GM06990 (cell line): ENCODE results near the gene MAP3K8.

Experiments
- DNase-seq: peaks from one replicate; pipeline ENCODE4 v3.0.0-alpha.2; 2011; ENCODE audit not compliant: insufficient read length; ENCODE audit errors: extremely low read depth
- H3K27me3 ChIP-seq: replicated peaks from 2 replicates; pipeline ENCODE4 v1.6.0; 2011; ENCODE audit warnings: low read length; ENCODE audit not compliant: control insufficient read depth, insufficient read depth
- H3K36me3 ChIP-seq: 2 replicates; pipeline ENCODE4 v1.5.1; 2011; ENCODE audit warnings: low read length; ENCODE audit not compliant: control insufficient read depth, insufficient read depth
- H3K4me3 ChIP-seq: replicated peaks from 2 replicates; pipeline ENCODE4 v1.5.1; 2011; ENCODE audit warnings: low read depth, mild to moderate bottlenecking, control low read depth, low read length
- TF ChIP-seq, protein P1 (sequence below): IDR thresholded peaks from 2 replicates; pipeline ENCODE4 v1.5.1; 2011; ENCODE audit warnings: low read length, control low read depth, mild to moderate bottlenecking, inconsistent platforms; ENCODE audit not compliant: insufficient read depth, poor library complexity, severe bottlenecking

Gene MAP3K8

DNA sequence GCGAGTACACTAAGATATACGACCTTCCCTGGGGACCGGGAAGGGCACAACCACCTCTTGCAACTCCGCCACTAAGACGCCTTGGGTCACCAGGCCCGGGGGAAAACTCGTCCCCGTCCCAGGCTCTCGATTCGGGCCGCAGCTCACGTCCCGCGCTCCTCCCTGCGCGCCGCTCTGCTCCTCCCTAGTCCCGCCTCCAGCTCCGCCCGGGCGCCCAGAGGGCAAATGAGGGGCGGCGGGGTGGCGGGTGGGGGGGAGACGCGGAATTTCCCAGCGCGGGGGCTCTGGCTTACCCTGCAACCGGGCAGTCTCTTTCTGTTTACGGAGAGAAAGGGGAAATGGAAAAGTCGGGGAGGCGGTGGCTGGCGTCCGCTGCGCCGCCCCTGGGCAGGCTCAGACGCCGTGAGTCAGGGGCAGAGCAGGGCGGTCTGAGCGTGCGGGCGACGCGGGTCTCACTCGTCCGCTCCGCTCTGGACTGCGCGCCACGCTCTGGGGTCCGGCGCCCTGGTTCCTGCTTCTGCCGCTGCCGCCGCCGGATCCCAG, at the start of gene MAP3K8:
Gene MAP3K8 (plus strand): TSS at position 455 of the 543 bp plus-strand sequence. CDS start 4,755 bp downstream, outside the sequence.
- H3K27me3 ChIP-seq, result no peaks in the 10 kb centered on the region
- peak within 1 kb of the TSS; percentile 90 for H3K4me3 ChIP-seq
- TF ChIP-seq, protein P1, sequence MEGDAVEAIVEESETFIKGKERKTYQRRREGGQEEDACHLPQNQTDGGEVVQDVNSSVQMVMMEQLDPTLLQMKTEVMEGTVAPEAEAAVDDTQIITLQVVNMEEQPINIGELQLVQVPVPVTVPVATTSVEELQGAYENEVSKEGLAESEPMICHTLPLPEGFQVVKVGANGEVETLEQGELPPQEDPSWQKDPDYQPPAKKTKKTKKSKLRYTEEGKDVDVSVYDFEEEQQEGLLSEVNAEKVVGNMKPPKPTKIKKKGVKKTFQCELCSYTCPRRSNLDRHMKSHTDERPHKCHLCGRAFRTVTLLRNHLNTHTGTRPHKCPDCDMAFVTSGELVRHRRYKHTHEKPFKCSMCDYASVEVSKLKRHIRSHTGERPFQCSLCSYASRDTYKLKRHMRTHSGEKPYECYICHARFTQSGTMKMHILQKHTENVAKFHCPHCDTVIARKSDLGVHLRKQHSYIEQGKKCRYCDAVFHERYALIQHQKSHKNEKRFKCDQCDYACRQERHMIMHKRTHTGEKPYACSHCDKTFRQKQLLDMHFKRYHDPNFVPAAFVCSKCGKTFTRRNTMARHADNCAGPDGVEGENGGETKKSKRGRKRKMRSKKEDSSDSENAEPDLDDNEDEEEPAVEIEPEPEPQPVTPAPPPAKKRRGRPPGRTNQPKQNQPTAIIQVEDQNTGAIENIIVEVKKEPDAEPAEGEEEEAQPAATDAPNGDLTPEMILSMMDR, result no peak
- DNase-seq, result peak; percentile 96
- peaks cover 4% of the 10 kb centered on the region for H3K36me3 ChIP-seq

DNA sequence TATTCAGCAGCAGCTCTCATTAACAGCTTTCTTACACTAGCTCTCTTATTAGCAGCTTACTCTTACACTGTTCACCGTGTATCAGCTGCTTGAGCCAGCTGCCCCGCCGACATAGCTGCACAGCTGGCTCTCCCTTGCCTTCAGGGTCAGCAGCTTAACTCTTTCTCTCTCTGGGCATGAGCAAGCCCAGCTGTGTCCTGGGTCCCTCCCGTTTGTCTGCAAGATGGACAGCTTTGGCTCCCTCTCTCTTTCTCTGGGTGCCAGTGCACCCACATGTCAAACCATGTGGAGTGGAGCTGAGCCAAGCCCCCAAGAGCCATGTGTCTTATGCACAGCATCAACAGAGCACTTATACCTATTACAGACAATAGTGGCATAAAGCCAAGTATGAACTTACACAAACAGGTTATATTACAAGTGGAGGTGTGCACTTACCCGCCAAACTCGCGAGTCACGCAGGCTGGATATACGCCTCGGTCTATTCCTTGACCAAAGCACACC, 49.2 kb upstream of the MAP3K8 start:
- no peaks in the 10 kb centered on the region for H3K36me3 ChIP-seq
- TF ChIP-seq, protein P1, result peak; percentile 51
- H3K27me3 ChIP-seq, result no peaks in the 10 kb centered on the region
- no peak overlapping the region for H3K4me3 ChIP-seq
- DNase-seq, result no peak

DNA sequence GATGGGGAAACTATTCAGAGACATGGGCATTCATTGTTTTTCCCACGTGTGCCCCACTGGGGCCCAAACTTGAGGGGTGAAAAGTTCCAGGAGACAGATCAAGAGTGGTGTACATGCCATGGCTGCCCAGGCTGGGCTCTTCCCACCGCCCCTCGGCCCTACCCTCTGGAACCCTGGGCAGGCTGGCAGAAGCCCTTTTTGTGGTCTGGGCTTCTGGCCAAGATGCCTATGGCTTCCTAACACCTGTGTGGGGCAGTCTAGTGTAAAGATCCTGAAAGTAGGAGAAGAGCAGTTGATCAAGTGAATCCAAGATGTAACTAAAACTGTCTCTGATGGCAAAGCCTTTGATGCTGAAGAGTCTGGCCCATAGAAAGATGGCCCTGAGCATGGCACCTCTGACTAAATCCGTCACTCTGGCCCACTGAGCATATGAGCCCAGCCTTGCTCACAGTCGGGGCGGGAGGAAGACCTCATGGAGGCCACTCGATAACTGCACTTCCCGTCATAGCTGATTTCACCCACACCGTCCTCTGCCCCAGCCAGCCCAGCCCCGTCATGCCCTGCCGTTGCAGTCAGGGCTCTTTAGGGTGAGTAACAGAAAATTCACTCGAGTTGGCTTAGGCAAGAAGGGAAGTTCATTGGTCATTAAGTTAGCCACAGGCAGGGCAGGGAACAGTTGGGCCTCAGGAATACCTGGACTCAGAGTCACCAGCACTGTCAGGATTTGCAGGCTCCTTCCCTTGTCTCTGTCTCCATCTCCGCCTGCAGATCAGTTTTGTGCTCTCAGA, 47.0 kb upstream of the MAP3K8 start:
- TF ChIP-seq, protein P1, result no peak
- Histone ChIP-seq H3K36me3 (no peaks in the 10 kb centered on the region), H3K27me3 (no peaks in the 10 kb centered on the region), H3K4me3 (no peak overlapping the region)
- DNase-seq, result no peak

DNA sequence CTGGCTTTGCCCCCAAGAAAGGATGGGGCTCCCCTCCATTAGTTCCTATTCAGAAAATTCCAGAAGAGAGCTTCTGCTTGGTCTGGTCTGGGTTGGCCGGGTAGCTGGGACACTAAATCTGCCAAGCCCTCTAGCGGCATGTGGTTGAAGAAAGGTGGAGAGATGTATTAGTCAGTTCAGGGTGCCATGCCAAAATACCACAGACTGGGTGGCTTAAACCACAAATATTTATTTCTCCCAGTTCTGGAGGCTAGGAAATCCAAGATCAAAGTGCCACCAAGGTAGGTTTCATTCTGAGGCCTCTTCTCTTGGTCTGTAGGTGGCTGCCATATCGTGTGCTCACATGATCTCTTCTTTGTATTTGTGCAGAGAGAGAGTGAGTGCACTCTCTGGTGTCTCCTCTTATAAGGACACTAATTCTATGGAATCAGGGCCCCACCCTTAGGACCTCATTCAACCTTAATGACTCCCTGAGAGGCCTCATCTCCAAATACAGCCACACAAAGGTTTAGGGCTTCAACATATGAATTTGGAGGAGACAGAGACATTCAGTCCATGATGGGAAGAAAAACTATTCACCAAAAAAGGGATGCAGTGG, 46.2 kb upstream of the MAP3K8 start:
- no peak overlapping the region for H3K4me3 ChIP-seq
- H3K27me3 ChIP-seq, result no peaks in the 10 kb centered on the region
- DNase-seq, result no peak
- H3K36me3 ChIP-seq, result no peaks in the 10 kb centered on the region
- TF ChIP-seq, protein P1, result no peak

DNA sequence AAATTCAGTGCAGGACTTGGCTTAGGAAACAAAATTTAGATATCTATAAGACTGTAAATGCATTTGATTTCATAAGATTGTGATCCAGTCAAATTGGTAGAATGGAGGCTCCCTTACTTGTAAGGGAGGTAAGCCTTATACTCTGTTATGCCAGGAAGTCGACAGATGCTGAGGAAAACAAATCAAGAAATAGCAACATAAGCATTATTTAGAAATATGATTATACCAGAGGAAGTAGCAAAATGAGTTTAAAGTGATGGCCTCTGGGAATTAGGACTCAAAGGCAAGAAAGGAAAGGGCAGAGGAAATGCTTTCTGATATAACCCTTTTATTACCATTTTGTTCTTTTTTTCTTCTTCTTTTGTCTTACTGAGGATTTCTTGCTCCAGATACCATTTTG, 44.4 kb upstream of the MAP3K8 start:
- Histone ChIP-seq H3K4me3 (no peak overlapping the region), H3K27me3 (no peaks in the 10 kb centered on the region), H3K36me3 (no peaks in the 10 kb centered on the region)
- TF ChIP-seq, protein P1, result no peak
- DNase-seq, result no peak
